HCT116 (cell line): ENCODE data around the gene FKBP10. TPM values are rescaled to one million over a fixed set of nuclear protein-coding genes. Genes with fewer than 3 reads are reported as not detected.

ENCODE experiments used
- ATAC-seq: fragments of 200-7000 bp; cut with Tn5 transposase; 2 replicates; pipeline ENCODE4 v1.9.1; 2020; ENCODE audit warnings: mild to moderate bottlenecking, moderate library complexity
- BruUV-seq: library from RNA; stranded (reverse); fragments of 400-500 nt; replicated peaks from 2 replicates; lab custom pipeline; 2021; lab: Mats Ljungman, UMichigan
- CTCF ChIA-PET: fragments of 300-600 bp; sonication (Branson Sonifier 250); formaldehyde crosslinking; loops from one replicate; lab custom pipeline; 2021; ENCODE audit warnings: antibody characterized with exemption; lab: Charles Lee
- POLR2A ChIA-PET: fragments of 300-600, 350-600 bp; sonication (Branson Sonifier 250); formaldehyde crosslinking; loops from one replicate; lab custom pipeline; 2021; ENCODE audit warnings: antibody characterized with exemption; lab: Charles Lee
- RAD21 ChIA-PET, 2 experiments: fragments of 300-600 bp; sonication (Branson Sonifier 250); formaldehyde crosslinking; loops; one replicate each; lab custom pipeline; 2023; ENCODE audit warnings: low total read pairs in 2 of 2; ENCODE audit not compliant: uncharacterized antibody in 2 of 2, unreplicated experiment in 2 of 2, low non-redundant PET in 1 of 2; lab: Charles Lee
- DNase-seq: peaks from one replicate; pipeline ENCODE4 v3.0.0-alpha.2; 2010; ENCODE audit warnings: low read depth, low spot score
- H2AFZ ChIP-seq: fragments of 200-600 bp; shearing (Covaris generic), sonication (generic); 2 replicates; pipeline ENCODE4 v1.6.1; 2017; ENCODE audit warnings: low read depth, mixed run types, mixed read lengths, antibody characterized with exemption, low read length; ENCODE audit not compliant: poor library complexity, severe bottlenecking
- H3K27ac ChIP-seq: 2 replicates; pipeline ENCODE4 v1.5.1; 2012; ENCODE audit warnings: low read depth, low read length
- H3K27me3 ChIP-seq: fragments of 200-600 bp; sonication (generic); 2 replicates; pipeline ENCODE4 v1.6.1; 2016; ENCODE audit warnings: mixed run types, low read length, mixed read lengths; ENCODE audit not compliant: insufficient read depth
- H3K36me3 ChIP-seq, 2 experiments: fragments of 200-500 bp in 1 of 2; fragments of 200-600 bp in 1 of 2; sonication (Bioruptor generic) in 1 of 2; sonication (generic) in 1 of 2; 2 replicates each; pipeline versions ENCODE4 v1.5.1 to v1.6.1; 2014 to 2016; ENCODE audit warnings: low read length in 2 of 2, inconsistent platforms in 1 of 2, mixed read lengths in 1 of 2, mixed run types in 1 of 2; ENCODE audit not compliant: insufficient read depth in 2 of 2, control insufficient read depth in 1 of 2
- H3K4me1 ChIP-seq, 2 experiments: fragments of 200-600 bp in 1 of 2; sonication (generic) in 1 of 2; 2 replicates each; pipeline versions ENCODE4 v1.5.1 to v1.6.1; 2012 to 2017; ENCODE audit warnings: low read length in 2 of 2, inconsistent platforms in 1 of 2, mild to moderate bottlenecking in 1 of 2, mixed read lengths in 1 of 2, mixed run types in 1 of 2, moderate library complexity in 1 of 2; ENCODE audit not compliant: insufficient read depth in 2 of 2, control insufficient read depth in 1 of 2
- H3K4me2 ChIP-seq: fragments of 200-600 bp; sonication (generic); 2 replicates; pipeline ENCODE4 v1.6.1; 2017; ENCODE audit warnings: mixed run types, low read length, mixed read lengths
- H3K4me3 ChIP-seq, 2 experiments: fragments of 200-600 bp in 1 of 2; sonication (generic) in 1 of 2; replicated peaks in 1 of 2; 2 replicates each; pipeline ENCODE4 v1.5.1; 2011 to 2016; ENCODE audit warnings: low read length in 2 of 2, control low read depth in 1 of 2, low read depth in 1 of 2, mild to moderate bottlenecking in 1 of 2, mixed read lengths in 1 of 2, mixed run types in 1 of 2
- H3K79me2 ChIP-seq: fragments of 200-600 bp; sonication (generic); 2 replicates; pipeline ENCODE4 v1.6.1; 2017; ENCODE audit warnings: mild to moderate bottlenecking, mixed run types, low read length, moderate library complexity, mixed read lengths; ENCODE audit not compliant: insufficient read depth
- H3K9ac ChIP-seq: fragments of 200-600 bp; sonication (generic); 2 replicates; pipeline ENCODE4 v1.6.1; 2016; ENCODE audit warnings: low read length, mixed read lengths
- H3K9me2 ChIP-seq: fragments of 200-600 bp; sonication (generic), shearing (Covaris generic); 2 replicates; pipeline ENCODE4 v1.6.1; 2017; ENCODE audit warnings: mixed run types, mild to moderate bottlenecking, moderate library complexity; ENCODE audit not compliant: insufficient read depth
- H3K9me3 ChIP-seq, 2 experiments: fragments of 200-500 bp in 1 of 2; fragments of 200-600 bp in 1 of 2; sonication (Bioruptor generic) in 1 of 2; sonication (generic) in 1 of 2; 2 replicates each; pipeline ENCODE4 v1.6.1; 2014 to 2017; ENCODE audit warnings: low read length in 2 of 2, mixed read lengths in 2 of 2, inconsistent platforms in 1 of 2, low read depth in 1 of 2, mild to moderate bottlenecking in 1 of 2, mixed run types in 1 of 2, moderate library complexity in 1 of 2; ENCODE audit not compliant: control insufficient read depth in 1 of 2, insufficient read depth in 1 of 2
- H4K20me1 ChIP-seq: fragments of 200-600 bp; sonication (generic), shearing (Covaris generic); 2 replicates; pipeline ENCODE4 v1.6.1; 2017; ENCODE audit warnings: mixed run types, mild to moderate bottlenecking, moderate library complexity; ENCODE audit not compliant: insufficient read depth
- CTCF ChIP-seq, 3 experiments: fragments of 200-600 bp in 1 of 3; sonication (generic) in 1 of 3; IDR thresholded peaks in 2 of 3; conservative IDR thresholded peaks in 1 of 3; 2 replicates each; pipeline ENCODE4 v1.5.1; 2012 to 2017; ENCODE audit warnings: low read depth in 2 of 3, low read length in 2 of 3, antibody characterized with exemption in 1 of 3, borderline replicate concordance in 1 of 3, control low read depth in 1 of 3, mild to moderate bottlenecking in 1 of 3, mixed read lengths in 1 of 3, mixed run types in 1 of 3, moderate library complexity in 1 of 3; ENCODE audit not compliant: insufficient read depth in 1 of 3
- POLR2AphosphoS5 ChIP-seq: IDR thresholded peaks from 2 replicates; pipeline ENCODE4 v1.6.1; 2011; ENCODE audit warnings: mild to moderate bottlenecking, low read depth, low read length, moderate library complexity
- RAD21 ChIP-seq: IDR thresholded peaks from 2 replicates; pipeline ENCODE4 v1.6.1; 2012; ENCODE audit warnings: low read depth, mild to moderate bottlenecking
- SP1 ChIP-seq: IDR thresholded peaks from 2 replicates; pipeline ENCODE4 v1.6.1; 2012; ENCODE audit warnings: low read depth
- intact Hi-C: fragments of 100-400 bp; cut with micrococcal nuclease; formaldehyde crosslinking; loops from 2 replicates; pipeline ENCODE4 v1.10.0; 2022
- total RNA-seq: library from RNA; stranded (reverse); gene quantifications from one replicate; pipeline ENCODE4 v1.2.1, GENCODE V29; 2021; ENCODE audit not compliant: unreplicated experiment

The FKBP10 gene
- total RNA-seq, 1 experiment from 2014 or later: 78.5 TPM

GRCh38 chr17:41801374-41802271 lies 11.2 kb upstream of the FKBP10 start:
- H3K79me2 ChIP-seq: no peaks in the 10 kb centered on the region
- ChIA-PET POLR2A (interaction anchor here (0.7 to 5.5 kb wide), 9 partner anchors 9 to 113 kb away, joined by 3 to 77 read pairs (median 5); partner anchors contain the start of genes EIF1 and JUP), RAD21 (interaction anchor here (0.6 to 2.5 kb wide), 9 partner anchors 15 to 73 kb away, joined by 3 to 13 read pairs (median 3); partner anchors contain the start of gene JUP (in 2 of the 2))
- no peaks in the 10 kb centered on the region for H3K9me2 ChIP-seq
- no peaks in the 10 kb centered on the region for H3K27me3 ChIP-seq
- peak overlapping the region; percentile 73 for H3K4me2 ChIP-seq
- peak overlapping the region; percentile 58 for H3K9ac ChIP-seq
- H3K36me3 ChIP-seq: no peaks in the 10 kb centered on the region
- peak overlapping the region; percentile 32 to 39 for H3K4me3 ChIP-seq
- H3K9me3 ChIP-seq: no peaks in the 10 kb centered on the region
- ATAC-seq: peak; percentile 64
- no TSS peak for BruUV-seq
- H3K4me1 ChIP-seq: peaks cover 26 to 40% of the 10 kb centered on the region in 2 experiments
- H4K20me1 ChIP-seq: no peaks in the 10 kb centered on the region
- TF ChIP-seq SP1: no peak
- TF ChIP-seq RAD21: peak; percentile 99
- peak; percentile 92 to 96 (median 95) for TF ChIP-seq CTCF (IDR thresholded peaks at IDR 0.05 in 2 of 3, conservative IDR thresholded peaks at IDR 0.05 in 1 of 3; ENCODE audit: borderline replicate concordance in 1 of 3, insufficient read depth in 1 of 3, low read depth in 2 of 3, low read length in 2 of 3)
- TF ChIP-seq POLR2AphosphoS5: peak; percentile 30
- TF ChIP-seq, all 23 proteins: peak for 3
- CTCF ChIA-PET: interaction anchor here (0.9 to 7.4 kb wide), 7 partner anchors 9 to 106 kb away, joined by 3 to 109 read pairs (median 4); partner anchors contain the start of genes JUP and P3H4
- H2AFZ ChIP-seq: no peak overlapping the region
- peak; percentile 56 for DNase-seq
- peak overlapping the region; percentile 82 for H3K27ac ChIP-seq
- intact Hi-C loops: loop anchor here (1.0 to 2.0 kb wide), 2 partner anchors 29 to 63 kb away; no protein-coding TSS in a partner anchor
